GM13976 (cell line): ENCODE results near the gene PCDHGA5.
A peak's percentile ranks its signal among the peaks of the same experiment; 100 is the strongest.
"Not testable (repeated sequence)": the region's sequence is repeated elsewhere in the genome, so short reads cannot be mapped to it uniquely, and the experiment has no call there.

Source experiments
- DNase-seq: peaks from one replicate; pipeline ENCODE4 v3.0.0; 2012; ENCODE audit warnings: low spot score
- CTCF ChIP-seq: IDR thresholded peaks from 2 replicates; pipeline ENCODE4 v1.5.1; 2012; ENCODE audit warnings: borderline replicate concordance, mild to moderate bottlenecking; ENCODE audit not compliant: insufficient read depth; ENCODE audit errors: extremely low read depth, missing control alignments, control extremely low read depth
- in situ Hi-C: fragments of 300-500 bp; cut with MboI; formaldehyde crosslinking; loops from one replicate; pipeline ENCODE4 v1.12.0; 2022; ENCODE audit warnings: low sequenced_read_pairs, mixed read lengths, inconsistent platforms; ENCODE audit not compliant: unreplicated experiment

PCDHGA5 gene

DNA sequence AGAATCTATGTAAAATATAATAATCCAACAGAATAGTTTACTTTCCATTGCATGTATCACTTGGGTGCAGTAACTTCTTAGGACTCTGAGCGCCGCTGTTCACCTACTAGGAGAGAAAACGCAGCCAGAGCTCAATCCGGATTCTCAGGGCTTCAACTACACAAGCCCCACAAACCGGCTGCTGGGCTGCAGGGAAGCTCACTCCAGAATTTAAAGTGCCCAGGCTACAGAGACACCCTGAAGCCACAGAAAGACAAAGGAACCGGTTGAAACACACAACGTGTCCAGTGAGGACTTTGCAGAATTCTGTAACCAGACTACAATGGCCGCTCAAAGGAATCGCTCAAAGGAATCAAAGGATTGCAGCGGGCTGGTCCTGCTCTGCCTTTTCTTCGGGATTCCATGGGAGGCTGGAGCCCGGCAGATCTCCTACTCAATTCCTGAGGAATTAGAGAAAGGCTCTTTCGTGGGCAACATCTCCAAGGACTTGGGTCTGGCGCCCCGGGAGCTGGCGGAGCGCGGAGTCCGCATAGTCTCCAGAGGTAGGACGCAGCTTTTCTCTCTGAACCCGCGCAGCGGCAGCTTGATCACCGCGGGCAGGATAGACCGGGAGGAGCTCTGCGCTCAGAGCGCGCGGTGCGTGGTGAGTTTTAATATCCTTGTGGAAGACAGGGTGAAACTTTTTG, 49.0 kb downstream of the PCDHGA5 start, which contains the start of gene PCDHGA10:
Gene PCDHGA10 (plus strand): TSS at position 134 of the 686 bp plus-strand sequence. CDS start 189 bp downstream, at position 323.
- DNase-seq = peak; percentile 82
- peak; percentile 55 for TF ChIP-seq CTCF
- in situ Hi-C loops = no loop called here

- in situ Hi-C loops = no loop called here
- TF ChIP-seq CTCF = no peak
- DNase-seq = no peak
Observed at GRCh38 chr5:141413540-141414069, 49.6 kb downstream of the PCDHGA5 start.

- in situ Hi-C loops = not testable (repeated sequence)
Observed at GRCh38 chr5:141414548-141415274, 50.7 kb downstream of the PCDHGA5 start.

GRCh38 chr5:141415275-141415618, 51.3 kb downstream of the PCDHGA5 start:
- in situ Hi-C loops, DNase-seq: not testable (repeated sequence)

More at GRCh38 chr5:141414548-141415274, 50.7 kb downstream of the PCDHGA5 start:
- not testable (repeated sequence) for DNase-seq
